ENCODE data around the gene PXDN. TPM values are rescaled to one million over a fixed set of nuclear protein-coding genes. Genes with fewer than 3 reads are reported as not detected.
"Not testable (repeated sequence)": the region's sequence is repeated elsewhere in the genome, so short reads cannot be mapped to it uniquely, and the experiment has no call there.

The PXDN gene
- total RNA-seq, 1 donor from 2014 or later: 459 TPM

DNA sequence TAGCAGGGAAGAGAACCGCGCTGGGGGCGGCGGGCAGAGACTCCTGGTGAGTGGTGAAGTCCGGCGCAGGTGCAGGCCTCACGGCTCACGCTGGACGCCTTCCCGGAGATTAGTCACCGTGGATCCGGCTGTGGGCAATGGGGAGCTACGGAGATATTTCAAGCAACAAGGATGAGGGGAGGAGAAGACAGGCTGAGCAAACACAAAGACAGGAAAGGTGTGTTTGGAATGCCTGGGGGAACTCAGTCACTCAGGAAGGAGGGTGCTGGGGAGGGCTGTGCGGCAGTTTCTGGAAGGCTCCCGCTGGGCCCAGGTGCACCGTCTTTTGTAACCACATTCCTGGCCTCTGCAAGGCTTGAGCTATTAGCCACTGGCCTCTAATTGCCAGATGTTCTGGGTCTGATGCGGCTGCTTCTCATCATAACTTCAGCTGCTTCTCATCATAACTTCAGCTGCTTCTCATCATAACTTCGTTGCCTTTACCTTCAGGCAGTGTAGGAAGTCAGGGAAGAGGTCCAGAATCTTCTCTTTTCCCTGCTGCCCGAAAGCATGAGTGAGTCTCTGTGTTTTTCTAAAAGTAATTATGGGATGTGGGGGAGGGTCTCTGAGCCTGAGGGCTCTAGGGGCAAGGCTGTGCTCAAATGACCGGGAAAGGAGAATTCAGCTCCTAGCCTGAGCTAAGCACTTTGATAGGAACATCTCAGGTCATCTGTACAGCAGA, 118.9 kb downstream of the PXDN start:
- no peak overlapping the region for H3K4me3 Mint-ChIP-seq (ENCODE audit: unreplicated experiment)
- H3K9me3 Mint-ChIP-seq (ENCODE audit: unreplicated experiment): peaks cover 10% of the 10 kb centered on the region

DNA sequence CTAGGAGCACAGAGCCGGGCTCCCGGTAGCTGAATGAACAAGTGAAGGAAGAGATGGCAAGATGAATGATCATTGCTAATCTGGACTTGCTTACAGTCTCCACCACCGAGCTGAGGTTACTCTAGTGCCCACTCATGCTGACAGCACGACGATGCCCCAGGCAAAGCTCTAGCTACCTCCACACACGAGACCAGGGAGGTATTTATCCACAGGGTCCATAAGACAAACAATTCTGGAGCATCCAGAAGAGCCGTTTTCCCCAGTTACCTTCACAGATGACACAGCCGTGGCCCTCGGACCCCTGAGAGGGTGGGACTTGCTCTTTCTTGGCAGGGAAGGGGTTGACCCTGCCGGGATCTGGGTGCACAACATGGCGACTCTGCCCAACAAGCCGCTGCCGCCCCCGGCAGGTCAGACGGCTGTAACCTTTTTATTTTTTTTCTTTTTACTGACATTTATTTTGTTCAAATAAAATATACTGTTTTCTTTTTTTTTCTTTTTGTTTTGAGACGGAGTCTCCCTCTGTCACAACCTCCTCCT, 120.3 kb downstream of the PXDN start:
- H3K4me1 Mint-ChIP-seq (ENCODE audit: unreplicated experiment): peaks cover 27% of the 10 kb centered on the region
- H3K27me3 Mint-ChIP-seq (ENCODE audit: unreplicated experiment): no peaks in the 10 kb centered on the region
- TF ChIP-seq, protein P1, sequence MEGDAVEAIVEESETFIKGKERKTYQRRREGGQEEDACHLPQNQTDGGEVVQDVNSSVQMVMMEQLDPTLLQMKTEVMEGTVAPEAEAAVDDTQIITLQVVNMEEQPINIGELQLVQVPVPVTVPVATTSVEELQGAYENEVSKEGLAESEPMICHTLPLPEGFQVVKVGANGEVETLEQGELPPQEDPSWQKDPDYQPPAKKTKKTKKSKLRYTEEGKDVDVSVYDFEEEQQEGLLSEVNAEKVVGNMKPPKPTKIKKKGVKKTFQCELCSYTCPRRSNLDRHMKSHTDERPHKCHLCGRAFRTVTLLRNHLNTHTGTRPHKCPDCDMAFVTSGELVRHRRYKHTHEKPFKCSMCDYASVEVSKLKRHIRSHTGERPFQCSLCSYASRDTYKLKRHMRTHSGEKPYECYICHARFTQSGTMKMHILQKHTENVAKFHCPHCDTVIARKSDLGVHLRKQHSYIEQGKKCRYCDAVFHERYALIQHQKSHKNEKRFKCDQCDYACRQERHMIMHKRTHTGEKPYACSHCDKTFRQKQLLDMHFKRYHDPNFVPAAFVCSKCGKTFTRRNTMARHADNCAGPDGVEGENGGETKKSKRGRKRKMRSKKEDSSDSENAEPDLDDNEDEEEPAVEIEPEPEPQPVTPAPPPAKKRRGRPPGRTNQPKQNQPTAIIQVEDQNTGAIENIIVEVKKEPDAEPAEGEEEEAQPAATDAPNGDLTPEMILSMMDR (IDR thresholded peaks at IDR 0.05): no peak
- H3K4me3 Mint-ChIP-seq (ENCODE audit: unreplicated experiment): no peak overlapping the region
- peaks cover 3% of the 10 kb centered on the region for H3K9me3 Mint-ChIP-seq (ENCODE audit: unreplicated experiment)
- peaks cover 4% of the 10 kb centered on the region for H3K36me3 Mint-ChIP-seq (ENCODE audit: unreplicated experiment)
- DNase-seq (ENCODE audit: extremely low spot score, unreplicated experiment): no peak
- no peak overlapping the region for H3K27ac Mint-ChIP-seq (ENCODE audit: unreplicated experiment)

More for the DNA sequence above, 118.9 kb downstream of the PXDN start:
- Mint-ChIP-seq H3K27me3 (ENCODE audit: unreplicated experiment) (no peaks in the 10 kb centered on the region), H3K4me1 (ENCODE audit: unreplicated experiment) (peaks cover 30% of the 10 kb centered on the region), H3K27ac (ENCODE audit: unreplicated experiment) (peak overlapping the region; percentile 69), H3K36me3 (ENCODE audit: unreplicated experiment) (peaks cover 19% of the 10 kb centered on the region)
- no peak for DNase-seq (ENCODE audit: extremely low spot score, unreplicated experiment)
- TF ChIP-seq, protein P1 (IDR thresholded peaks at IDR 0.05): no peak

DNA sequence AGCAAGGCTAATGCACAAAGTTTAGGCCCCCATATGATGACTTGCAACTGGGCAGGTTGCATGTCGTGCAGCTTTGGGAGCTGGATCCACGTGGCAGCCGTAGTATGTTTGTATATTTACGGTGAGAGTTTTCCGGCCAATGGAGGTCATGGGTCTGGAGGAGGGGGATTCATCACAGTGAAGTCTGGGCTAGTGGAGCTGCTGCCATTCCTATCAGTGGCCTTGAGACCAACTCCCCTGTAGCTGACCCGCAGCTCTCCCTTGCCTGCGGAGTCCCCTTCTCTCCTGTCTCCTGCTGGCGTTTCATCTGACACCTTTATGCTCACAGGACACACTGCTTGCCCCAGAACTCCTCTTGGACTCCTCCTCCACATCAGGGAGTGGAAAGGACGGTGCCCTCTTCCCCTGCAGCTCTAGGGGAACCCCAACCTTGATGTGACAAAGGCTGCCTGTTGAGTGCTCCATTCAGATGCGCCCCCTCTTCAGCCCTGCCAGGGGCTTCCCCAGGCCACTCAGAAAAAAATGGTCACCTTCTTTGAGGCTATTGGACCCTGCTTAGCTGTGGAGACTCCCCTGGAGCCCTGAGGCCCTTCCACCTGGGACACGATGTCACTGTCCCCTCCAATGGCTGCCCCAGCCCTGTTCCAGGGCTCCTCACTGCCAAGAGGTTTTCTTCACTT, 121.7 kb downstream of the PXDN start:
- DNase-seq (ENCODE audit: extremely low spot score, unreplicated experiment): no peak
- peaks cover 23% of the 10 kb centered on the region for H3K4me1 Mint-ChIP-seq (ENCODE audit: unreplicated experiment)
- no peak overlapping the region for H3K4me3 Mint-ChIP-seq (ENCODE audit: unreplicated experiment)
- TF ChIP-seq, protein P1 (IDR thresholded peaks at IDR 0.05): no peak
- no peak overlapping the region for H3K27ac Mint-ChIP-seq (ENCODE audit: unreplicated experiment)
- H3K27me3 Mint-ChIP-seq (ENCODE audit: unreplicated experiment): no peaks in the 10 kb centered on the region
- H3K36me3 Mint-ChIP-seq (ENCODE audit: unreplicated experiment): no peaks in the 10 kb centered on the region
- H3K9me3 Mint-ChIP-seq (ENCODE audit: unreplicated experiment): no peaks in the 10 kb centered on the region

DNA sequence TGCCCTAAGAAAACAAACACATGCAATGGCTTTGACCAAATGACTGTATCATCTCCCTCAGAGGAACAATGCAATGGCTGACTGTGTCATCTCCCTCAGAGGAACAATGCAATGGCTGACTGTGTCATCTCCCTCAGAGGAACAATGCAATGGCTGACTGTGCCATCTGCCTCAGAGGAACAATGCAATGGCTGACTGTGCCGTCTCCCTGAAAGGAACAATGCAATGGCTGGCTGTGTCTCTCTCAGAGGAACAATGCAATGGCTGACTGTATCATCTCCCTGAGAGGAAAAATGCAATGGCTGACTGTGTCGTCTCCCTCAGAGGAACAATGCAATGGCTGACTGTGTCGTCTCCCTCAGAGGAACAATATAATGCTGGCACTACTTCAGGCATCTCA, 122.3 kb downstream of the PXDN start:
- H3K4me1 Mint-ChIP-seq (ENCODE audit: unreplicated experiment): peaks cover 17% of the 10 kb centered on the region
- H3K27me3 Mint-ChIP-seq (ENCODE audit: unreplicated experiment); H3K4me3 Mint-ChIP-seq (ENCODE audit: unreplicated experiment); H3K27ac Mint-ChIP-seq (ENCODE audit: unreplicated experiment); H3K9me3 Mint-ChIP-seq (ENCODE audit: unreplicated experiment); H3K36me3 Mint-ChIP-seq (ENCODE audit: unreplicated experiment); DNase-seq (ENCODE audit: extremely low spot score, unreplicated experiment): not testable (repeated sequence)

DNA sequence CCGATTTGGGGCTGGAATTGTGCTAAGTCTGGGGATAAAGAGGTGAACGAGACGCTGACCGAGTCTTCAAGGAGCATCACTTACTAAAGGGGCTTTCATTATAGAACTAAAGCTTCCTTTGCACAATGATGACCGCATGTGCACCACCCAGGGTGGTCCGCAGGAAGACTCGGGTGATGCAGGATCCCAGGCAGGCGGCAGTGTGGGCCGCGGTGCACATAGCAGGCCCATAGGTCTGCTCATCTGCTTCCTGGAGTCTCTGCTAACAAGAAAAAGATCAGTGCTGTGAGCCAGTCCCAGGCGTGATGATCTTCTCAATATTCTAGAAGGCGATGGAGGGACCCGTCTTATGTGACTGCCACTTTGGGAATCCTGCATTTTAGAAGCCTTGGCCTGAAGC, 122.8 kb downstream of the PXDN start:
- Mint-ChIP-seq H3K4me1 (ENCODE audit: unreplicated experiment) (peaks cover 16% of the 10 kb centered on the region), H3K36me3 (ENCODE audit: unreplicated experiment) (no peaks in the 10 kb centered on the region), H3K4me3 (ENCODE audit: unreplicated experiment) (no peak overlapping the region), H3K27ac (ENCODE audit: unreplicated experiment) (no peak overlapping the region), H3K27me3 (ENCODE audit: unreplicated experiment) (no peaks in the 10 kb centered on the region), H3K9me3 (ENCODE audit: unreplicated experiment) (no peaks in the 10 kb centered on the region)
- no peak for DNase-seq (ENCODE audit: extremely low spot score, unreplicated experiment)
- TF ChIP-seq, protein P1 (IDR thresholded peaks at IDR 0.05): no peak

Data from osteocyte (in vitro differentiated cells).